IPS-15b (cell line): ENCODE data around the gene PACRG.

ENCODE experiments used
- H3K27me3 ChIP-seq: one replicate; pipeline ENCODE4 v1.6.1; 2013; ENCODE audit warnings: low read length; ENCODE audit not compliant: control insufficient read depth, insufficient read depth
- H3K36me3 ChIP-seq: one replicate; pipeline ENCODE4 v1.6.1; 2013; ENCODE audit warnings: low read length; ENCODE audit not compliant: control insufficient read depth, insufficient read depth
- H3K4me1 ChIP-seq: one replicate; pipeline ENCODE4 v1.6.1; 2013; ENCODE audit warnings: mild to moderate bottlenecking, low read length; ENCODE audit not compliant: control insufficient read depth, insufficient read depth
- H3K4me3 ChIP-seq: one replicate; pipeline ENCODE4 v1.5.1; 2013; ENCODE audit warnings: low read depth, low read length
- H3K9ac ChIP-seq: one replicate; pipeline ENCODE4 v1.6.1; 2013; ENCODE audit warnings: low read depth, mild to moderate bottlenecking, low read length
- H3K9me3 ChIP-seq: one replicate; pipeline ENCODE4 v1.6.1; 2013; ENCODE audit warnings: mild to moderate bottlenecking, low read length; ENCODE audit not compliant: control insufficient read depth, insufficient read depth

PACRG gene

DNA sequence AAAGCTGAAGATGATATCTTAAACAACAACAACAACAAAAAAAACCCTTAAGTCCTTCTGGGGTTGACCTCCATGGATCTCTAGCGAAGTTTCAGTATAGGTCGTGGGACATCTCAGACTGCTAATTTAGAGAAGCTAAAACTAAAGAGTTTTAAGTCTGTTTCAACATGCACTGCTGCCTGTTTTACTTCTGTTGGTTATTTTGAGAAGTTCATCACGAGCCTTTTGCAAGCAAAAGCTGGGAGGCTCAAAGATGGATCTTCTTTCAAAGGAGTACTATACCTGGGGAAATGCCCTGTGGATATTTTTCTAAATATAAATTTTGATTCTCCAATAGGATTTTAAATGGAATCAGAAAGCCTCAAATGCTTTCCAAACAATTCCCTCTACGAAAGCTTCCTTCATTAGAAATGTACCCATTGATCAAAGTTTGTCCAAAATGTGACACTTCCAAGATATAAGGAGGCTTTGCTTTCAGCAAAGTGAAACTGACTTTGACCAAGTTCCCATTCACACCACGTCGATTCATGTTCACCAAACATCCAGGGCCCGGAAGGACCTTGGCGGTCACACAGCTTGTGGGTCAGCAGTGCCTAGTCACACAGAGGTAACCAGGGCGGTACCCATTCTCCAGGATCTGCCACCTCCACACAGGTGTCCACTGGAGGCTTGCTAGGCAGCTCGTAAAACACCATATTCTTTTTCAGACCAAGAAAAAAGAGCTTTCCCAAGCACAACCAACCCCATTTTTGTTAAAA, 592.0 kb downstream of the PACRG start:
- Histone ChIP-seq H3K4me3 (no peak overlapping the region), H3K4me1 (no peaks in the 10 kb centered on the region), H3K9ac (no peak overlapping the region), H3K9me3 (no peaks in the 10 kb centered on the region), H3K36me3 (no peaks in the 10 kb centered on the region), H3K27me3 (no peaks in the 10 kb centered on the region)

DNA sequence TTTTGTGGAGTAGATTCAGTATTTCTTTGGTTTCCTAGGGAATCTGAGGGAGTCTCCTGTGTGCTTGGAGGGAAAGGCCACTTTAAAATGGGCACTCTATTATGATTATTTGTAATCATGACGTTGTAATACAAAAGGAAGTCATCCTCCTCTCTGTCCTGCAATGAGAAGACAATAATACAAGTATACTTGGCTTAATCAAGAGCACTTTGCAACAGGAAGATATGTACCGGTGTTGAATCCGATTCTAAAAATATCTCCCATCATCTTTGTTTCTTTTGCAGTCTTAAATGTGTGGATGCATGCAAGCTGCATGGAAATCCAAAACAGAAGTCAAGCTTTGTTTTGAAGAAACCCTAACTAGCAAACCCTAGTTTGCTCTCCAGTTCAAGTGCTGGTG, 592.6 kb downstream of the PACRG start:
- Histone ChIP-seq H3K36me3 (no peaks in the 10 kb centered on the region), H3K4me1 (no peaks in the 10 kb centered on the region), H3K9me3 (no peaks in the 10 kb centered on the region), H3K27me3 (no peaks in the 10 kb centered on the region), H3K9ac (no peak overlapping the region), H3K4me3 (no peak overlapping the region)

DNA sequence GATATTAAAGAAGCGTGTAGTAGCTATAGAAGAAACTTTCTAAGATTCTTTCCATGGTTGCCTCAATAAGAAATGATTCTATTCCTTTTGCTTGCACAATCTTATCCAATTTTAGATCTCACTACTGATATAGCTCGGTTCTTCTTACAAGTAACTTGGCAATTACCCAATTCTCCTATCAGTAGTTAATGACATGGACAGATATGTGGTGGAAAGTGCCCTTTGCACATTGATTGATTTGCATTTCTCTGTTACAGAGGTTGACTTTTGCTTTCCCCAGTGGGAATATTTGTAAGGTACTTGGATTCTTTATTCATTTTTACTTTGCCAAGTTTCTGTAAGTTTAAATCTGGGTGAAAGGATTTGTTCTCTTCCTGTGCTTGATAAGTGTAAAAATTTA, 593.0 kb downstream of the PACRG start:
- no peaks in the 10 kb centered on the region for H3K9me3 ChIP-seq
- H3K27me3 ChIP-seq: no peaks in the 10 kb centered on the region
- H3K4me3 ChIP-seq: no peak overlapping the region
- no peaks in the 10 kb centered on the region for H3K4me1 ChIP-seq
- H3K36me3 ChIP-seq: no peaks in the 10 kb centered on the region
- no peak overlapping the region for H3K9ac ChIP-seq

DNA sequence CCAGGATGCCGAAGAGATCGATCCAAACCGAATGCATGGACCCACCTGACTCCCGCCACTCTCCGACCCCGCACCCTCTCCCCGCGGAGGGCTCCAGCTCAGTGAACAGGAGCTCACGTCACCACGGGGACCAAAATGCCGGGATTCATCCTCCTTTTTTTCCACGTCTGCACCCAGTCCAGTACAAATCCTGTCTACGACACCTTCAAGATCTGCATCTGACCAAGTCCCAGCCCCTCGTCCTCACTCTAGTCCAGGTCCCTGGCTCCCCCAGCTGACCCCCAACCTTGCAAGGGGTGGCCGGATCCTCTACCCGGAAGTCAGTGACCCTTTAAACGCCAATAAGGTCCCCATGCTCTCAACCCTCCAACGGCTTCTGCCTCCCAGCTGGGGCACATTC, 593.9 kb downstream of the PACRG start:
- no peaks in the 10 kb centered on the region for H3K9me3 ChIP-seq
- H3K36me3 ChIP-seq: no peaks in the 10 kb centered on the region
- no peak overlapping the region for H3K9ac ChIP-seq
- H3K27me3 ChIP-seq: no peaks in the 10 kb centered on the region
- no peak overlapping the region for H3K4me3 ChIP-seq
- no peaks in the 10 kb centered on the region for H3K4me1 ChIP-seq

DNA sequence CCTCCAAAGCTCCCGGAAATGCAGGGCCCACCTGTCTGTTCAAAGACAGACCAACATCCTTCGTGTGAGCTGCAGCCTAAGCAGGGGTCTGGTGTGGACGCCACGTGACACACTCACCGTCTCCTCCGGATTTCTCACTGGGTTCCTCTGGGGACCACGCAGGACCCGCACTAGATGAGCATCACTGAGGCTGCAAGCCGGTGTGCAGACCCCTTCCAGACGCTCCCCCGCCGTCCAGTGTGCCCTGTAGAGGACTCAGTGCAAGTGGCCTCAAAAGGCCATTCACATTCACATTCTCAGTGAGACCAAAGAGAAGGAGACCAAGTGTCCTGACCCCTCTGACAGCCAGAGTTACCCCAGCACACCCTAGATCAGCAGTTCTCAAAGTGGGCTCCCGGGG, 595.5 kb downstream of the PACRG start:
- Histone ChIP-seq H3K27me3 (no peaks in the 10 kb centered on the region), H3K9me3 (no peaks in the 10 kb centered on the region), H3K4me1 (no peaks in the 10 kb centered on the region), H3K4me3 (no peak overlapping the region), H3K36me3 (no peaks in the 10 kb centered on the region), H3K9ac (no peak overlapping the region)

DNA sequence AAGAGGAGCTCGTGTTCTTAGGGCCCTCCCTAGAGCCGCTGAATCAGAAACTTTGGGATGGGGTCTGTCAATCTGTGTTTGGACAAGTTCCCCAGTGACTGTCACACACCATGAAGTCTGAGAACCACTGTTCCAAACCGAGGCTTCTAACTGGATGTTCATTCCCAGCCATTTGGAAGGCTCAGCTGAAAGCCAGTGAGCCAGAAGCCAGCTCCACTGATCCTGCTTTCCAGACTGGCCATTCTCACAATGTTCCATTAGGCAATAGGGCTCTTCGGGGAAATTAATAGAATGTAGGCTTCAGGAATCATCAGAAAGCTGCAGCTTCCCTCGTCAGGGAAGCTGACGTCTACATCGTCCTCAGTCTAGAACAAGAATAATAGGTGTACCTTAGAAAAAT, 595.9 kb downstream of the PACRG start:
- Histone ChIP-seq H3K36me3 (no peaks in the 10 kb centered on the region), H3K4me3 (no peak overlapping the region), H3K27me3 (no peaks in the 10 kb centered on the region), H3K9ac (no peak overlapping the region), H3K9me3 (no peaks in the 10 kb centered on the region), H3K4me1 (no peaks in the 10 kb centered on the region)

DNA sequence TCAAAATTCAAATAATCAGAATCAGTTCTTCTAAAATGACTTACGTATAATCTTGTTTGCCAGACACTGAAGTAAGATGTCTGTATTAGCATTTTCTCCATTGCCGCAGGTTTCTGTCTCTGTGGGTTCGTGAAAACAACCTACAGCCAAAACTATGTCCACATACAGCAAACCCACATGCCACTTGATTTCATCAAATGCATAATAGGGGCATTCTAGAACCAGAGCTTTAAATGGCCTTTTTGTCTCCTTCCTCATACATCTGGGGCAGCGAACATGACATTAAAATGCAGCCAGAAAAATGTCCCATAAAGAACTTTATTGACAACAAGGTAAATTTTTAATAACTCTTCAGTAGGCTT, 596.5 kb downstream of the PACRG start:
- no peaks in the 10 kb centered on the region for H3K27me3 ChIP-seq
- no peak overlapping the region for H3K9ac ChIP-seq
- H3K4me3 ChIP-seq: no peak overlapping the region
- H3K4me1 ChIP-seq: no peaks in the 10 kb centered on the region
- no peaks in the 10 kb centered on the region for H3K36me3 ChIP-seq
- H3K9me3 ChIP-seq: no peaks in the 10 kb centered on the region

DNA sequence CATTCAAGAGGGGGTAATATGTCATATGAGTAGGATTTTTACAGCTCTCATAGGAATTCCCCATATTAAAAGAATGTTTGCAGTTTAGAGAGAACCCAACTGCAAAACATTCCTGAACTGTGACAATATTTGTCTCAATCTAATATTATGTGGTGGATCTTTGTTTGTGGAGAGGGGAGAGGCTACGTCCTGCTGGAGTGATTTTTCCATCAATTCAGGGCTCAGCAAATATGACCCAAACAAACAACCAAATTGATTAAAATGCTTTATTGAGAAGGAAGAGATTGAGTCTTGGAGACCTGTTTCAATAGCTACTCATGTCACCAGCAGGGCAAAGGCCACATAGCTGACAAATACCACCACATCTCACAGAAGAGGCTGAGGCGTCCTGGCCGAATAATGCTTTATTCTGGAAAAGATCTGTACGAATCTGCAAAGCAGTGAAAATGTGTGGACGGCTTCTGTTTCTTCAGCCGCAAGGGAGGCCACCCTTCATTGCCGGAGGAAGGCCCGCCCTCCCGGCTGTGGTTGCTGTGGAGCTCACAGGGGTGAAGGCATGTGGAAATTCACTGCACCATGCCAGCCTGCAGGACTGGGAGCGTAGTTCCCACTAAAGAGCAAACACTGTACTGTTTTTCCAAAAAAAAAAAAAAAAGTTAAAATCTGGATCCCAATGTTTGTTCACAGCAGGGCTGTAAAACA, 597.1 kb downstream of the PACRG start:
- H3K36me3 ChIP-seq: no peaks in the 10 kb centered on the region
- H3K9ac ChIP-seq: no peak overlapping the region
- no peaks in the 10 kb centered on the region for H3K4me1 ChIP-seq
- H3K9me3 ChIP-seq: no peaks in the 10 kb centered on the region
- no peak overlapping the region for H3K4me3 ChIP-seq
- H3K27me3 ChIP-seq: no peaks in the 10 kb centered on the region

DNA sequence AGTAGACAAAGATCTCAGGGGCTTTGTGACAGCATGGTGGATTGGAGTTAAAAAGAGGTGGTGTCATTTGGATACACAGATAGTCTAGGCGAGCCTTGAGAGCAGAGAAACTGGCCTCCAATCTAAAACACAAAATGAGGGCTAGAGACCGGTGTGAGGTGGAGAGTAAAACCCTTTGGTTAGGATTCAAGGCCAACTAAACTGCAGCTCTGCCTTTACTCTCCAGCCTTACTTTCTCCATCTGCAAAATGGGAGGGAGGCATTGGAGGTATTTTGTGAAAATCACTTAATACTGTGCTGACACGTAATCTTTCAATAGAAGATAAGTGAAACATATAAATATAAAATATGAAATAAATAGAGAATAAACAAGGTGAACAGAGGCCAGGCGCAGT, 597.6 kb downstream of the PACRG start:
- Histone ChIP-seq H3K9me3 (no peaks in the 10 kb centered on the region), H3K4me3 (no peak overlapping the region), H3K27me3 (no peaks in the 10 kb centered on the region), H3K9ac (no peak overlapping the region), H3K36me3 (no peaks in the 10 kb centered on the region), H3K4me1 (no peaks in the 10 kb centered on the region)

DNA sequence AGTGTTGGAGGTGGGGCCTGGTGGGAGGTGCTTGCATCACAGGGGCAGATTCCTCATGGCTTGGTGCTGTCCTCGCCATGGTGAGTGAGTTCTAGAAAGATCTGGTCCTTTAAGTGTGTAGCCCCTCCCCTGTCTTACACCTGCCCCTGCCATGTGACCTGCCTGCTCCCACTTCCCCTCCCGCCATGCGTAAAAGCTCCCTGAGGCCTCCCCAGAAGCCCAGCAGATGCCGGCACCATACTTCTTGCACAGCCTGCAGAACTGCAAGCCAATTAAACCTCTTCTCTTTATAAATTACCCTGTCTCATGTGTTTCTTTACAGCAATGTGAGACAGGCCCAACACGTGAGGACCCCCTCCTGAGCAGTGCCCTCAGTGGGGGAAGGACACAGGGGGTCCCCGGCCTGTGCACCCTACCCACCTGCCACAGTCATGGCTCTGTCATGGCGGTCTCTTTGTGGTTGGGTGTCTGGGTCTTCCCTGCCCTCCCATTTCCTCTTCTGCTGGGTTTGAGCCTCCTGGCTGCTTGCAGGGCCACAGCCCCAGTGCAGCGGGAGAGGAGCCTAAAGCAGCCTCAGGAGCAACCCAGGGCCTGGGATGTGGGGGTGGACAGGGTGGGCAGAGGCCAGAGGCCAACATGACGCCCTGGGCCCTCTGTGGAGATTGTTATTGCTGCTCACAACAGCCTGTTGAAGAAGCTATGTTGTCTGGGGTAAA, 599.5 kb downstream of the PACRG start:
- H3K4me1 ChIP-seq: no peaks in the 10 kb centered on the region
- no peaks in the 10 kb centered on the region for H3K9me3 ChIP-seq
- H3K36me3 ChIP-seq: no peaks in the 10 kb centered on the region
- H3K27me3 ChIP-seq: no peaks in the 10 kb centered on the region
- no peak overlapping the region for H3K9ac ChIP-seq
- no peak overlapping the region for H3K4me3 ChIP-seq

DNA sequence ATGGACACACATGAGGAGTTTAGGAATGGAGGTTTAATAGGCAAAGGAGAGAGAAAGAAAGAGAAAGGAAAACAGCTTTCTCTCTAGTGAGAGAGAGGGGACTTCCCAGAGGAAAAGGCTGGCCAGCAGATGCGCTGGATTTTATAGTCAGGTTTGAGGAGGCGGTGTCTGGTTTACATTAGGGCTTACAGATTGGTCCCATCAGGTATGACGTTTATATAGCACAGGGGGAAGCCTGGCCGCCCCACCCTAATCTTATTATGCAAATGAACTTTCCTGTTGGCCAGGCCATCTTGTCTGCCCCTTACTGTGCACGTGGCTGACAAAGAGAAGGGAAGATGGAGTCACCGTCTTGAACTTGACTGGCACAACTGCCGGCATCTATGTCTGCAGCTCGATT, 600.1 kb downstream of the PACRG start:
- H3K4me1 ChIP-seq: no peaks in the 10 kb centered on the region
- no peak overlapping the region for H3K9ac ChIP-seq
- H3K27me3 ChIP-seq: no peaks in the 10 kb centered on the region
- no peak overlapping the region for H3K4me3 ChIP-seq
- no peaks in the 10 kb centered on the region for H3K9me3 ChIP-seq
- H3K36me3 ChIP-seq: no peaks in the 10 kb centered on the region

DNA sequence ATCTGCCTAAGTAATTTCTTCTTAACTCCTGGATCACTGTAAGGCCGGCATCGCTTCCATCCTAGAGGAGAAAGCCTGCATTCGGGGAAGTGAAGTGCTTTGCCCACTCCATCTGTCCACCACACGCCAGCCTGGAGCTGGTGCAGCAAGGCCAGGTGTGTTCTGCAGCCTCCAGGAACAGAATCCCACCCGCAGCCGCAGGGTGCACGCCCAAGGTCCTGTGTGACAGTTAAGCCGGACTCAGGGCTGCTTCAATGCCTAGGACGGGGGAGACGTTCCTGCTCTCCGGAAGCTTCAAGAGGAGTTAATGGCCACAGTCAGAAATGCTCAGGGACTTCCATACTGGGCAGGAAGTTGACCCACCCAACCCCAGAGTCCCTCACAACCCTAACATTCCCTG, 600.6 kb downstream of the PACRG start:
- H3K36me3 ChIP-seq: no peaks in the 10 kb centered on the region
- no peaks in the 10 kb centered on the region for H3K9me3 ChIP-seq
- H3K4me3 ChIP-seq: no peak overlapping the region

More for the DNA sequence above, 600.6 kb downstream of the PACRG start:
- Histone ChIP-seq H3K27me3 (no peaks in the 10 kb centered on the region), H3K9ac (no peak overlapping the region), H3K4me1 (no peaks in the 10 kb centered on the region)
